Colonic mucosa (tissue), 4 donors: ENCODE measurements around the gene EPB41L2. TPM values are rescaled to one million over a fixed set of nuclear protein-coding genes. Genes with fewer than 3 reads are reported as not detected.
"Not testable (repeated sequence)": the region's sequence is repeated elsewhere in the genome, so short reads cannot be mapped to it uniquely, and the experiment has no call there.

Source experiments
- DNase-seq: peaks from one replicate; pipeline ENCODE4 v3.0.0-alpha.2; 2020
- H3K27ac ChIP-seq: fragments of 200-600 bp; one replicate; pipeline ENCODE4 v1.8.0; 2021
- H3K27me3 ChIP-seq: fragments of 200-600 bp; one replicate; pipeline ENCODE4 v1.8.0; 2021
- H3K36me3 ChIP-seq: fragments of 200-600 bp; one replicate; pipeline ENCODE4 v1.8.0; 2021
- H3K4me1 ChIP-seq: fragments of 200-600 bp; one replicate; pipeline ENCODE4 v1.8.0; 2021; ENCODE audit warnings: mild to moderate bottlenecking
- H3K4me3 ChIP-seq: fragments of 200-600 bp; one replicate; pipeline ENCODE4 v1.8.0; 2021
- H3K9ac ChIP-seq, 2 donors: one replicate each; pipeline ENCODE4 v1.7.0; 2013; ENCODE audit warnings: control low read depth in 2 of 2, low read depth in 2 of 2, low read length in 2 of 2
- H3K9me3 ChIP-seq: fragments of 200-600 bp; one replicate; pipeline ENCODE4 v1.8.0; 2021
- CTCF ChIP-seq: fragments of 200-600 bp; IDR thresholded peaks from one replicate; pipeline ENCODE4 v1.8.0; 2022; ENCODE audit warnings: antibody characterized with exemption, mild to moderate bottlenecking
- intact Hi-C: fragments of 100-400 bp; cut with DNase I; formaldehyde crosslinking; loops from one replicate; pipeline ENCODE4 v1.14.1; 2022
- total RNA-seq, 2 donors: library from RNA; stranded (reverse); fragmentation: NEBNext Ultra II Directional in 1 of 2; extraction: Animal tissue kit (Norgen Biotek cat#: 25700) in 1 of 2; gene quantifications; one replicate each; pipeline ENCODE4 v1.2.1, GENCODE V29; 2021
- donor health status: healthy.
- donor health status: DM: no; HTN: no; CAD: no.
- donor health status: DM: no; HTN: no; CAD: no.

EPB41L2 gene
- total RNA-seq, 2 donors from 2014 or later: 106 to 113 TPM

GRCh38 chr6:131009790-131010189 lies 53.3 kb downstream of the EPB41L2 start:
- H3K4me3 ChIP-seq: no peak overlapping the region
- no peak for TF ChIP-seq CTCF
- H3K9ac ChIP-seq: no peak overlapping the region
- no peak overlapping the region for H3K27ac ChIP-seq
- no peaks in the 10 kb centered on the region for H3K27me3 ChIP-seq
- intact Hi-C loops: no loop called here
- no peak for DNase-seq
- no peaks in the 10 kb centered on the region for H3K36me3 ChIP-seq
- H3K4me1 ChIP-seq: no peaks in the 10 kb centered on the region
- H3K9me3 ChIP-seq: peaks cover 6% of the 10 kb centered on the region

- H3K9me3 ChIP-seq, H3K4me3 ChIP-seq, H3K9ac ChIP-seq, H3K36me3 ChIP-seq, H3K27ac ChIP-seq, H3K4me1 ChIP-seq, DNase-seq, H3K27me3 ChIP-seq, intact Hi-C loops: not testable (repeated sequence)
These were observed 54.1 kb downstream of the EPB41L2 start for GRCh38 chr6:131008965-131009364.

DNA sequence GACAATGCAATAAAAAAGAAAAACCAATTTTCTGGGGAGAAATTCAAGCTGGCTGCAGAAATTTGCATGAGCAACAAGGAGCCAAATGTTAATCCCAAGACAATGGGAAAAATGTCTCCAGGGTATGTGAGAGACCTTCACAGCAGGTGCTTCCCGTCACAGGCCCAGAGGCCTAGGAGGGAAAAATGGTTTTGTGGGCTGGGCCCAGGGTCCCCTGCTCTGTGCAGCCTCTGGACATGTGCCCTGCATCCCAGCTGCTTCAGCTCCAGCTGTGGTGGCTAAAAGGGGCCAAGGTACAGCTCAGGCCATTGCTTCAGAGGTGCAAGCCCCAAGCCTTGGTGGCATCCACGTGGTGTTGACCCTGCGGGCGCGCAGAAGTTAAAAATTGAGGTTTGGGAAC lies 55.1 kb downstream of the EPB41L2 start:
- H3K36me3 ChIP-seq, intact Hi-C loops, H3K4me3 ChIP-seq, H3K27me3 ChIP-seq, H3K4me1 ChIP-seq, H3K9ac ChIP-seq, H3K27ac ChIP-seq, H3K9me3 ChIP-seq, DNase-seq: not testable (repeated sequence)

GRCh38 chr6:131007286-131007685 lies 55.8 kb downstream of the EPB41L2 start:
- H3K27me3 ChIP-seq: no peaks in the 10 kb centered on the region
- peaks cover 6% of the 10 kb centered on the region for H3K9me3 ChIP-seq
- H3K27ac ChIP-seq: no peak overlapping the region
- no peaks in the 10 kb centered on the region for H3K36me3 ChIP-seq
- H3K9ac ChIP-seq: no peak overlapping the region
- H3K4me1 ChIP-seq: no peaks in the 10 kb centered on the region
- DNase-seq: no peak
- TF ChIP-seq CTCF: no peak
- H3K4me3 ChIP-seq: no peak overlapping the region
- intact Hi-C loops: no loop called here

- TF ChIP-seq CTCF: no peak
- no peak overlapping the region for H3K9ac ChIP-seq
- H3K9me3 ChIP-seq: peaks cover 6% of the 10 kb centered on the region
- no peaks in the 10 kb centered on the region for H3K36me3 ChIP-seq
- no peak overlapping the region for H3K4me3 ChIP-seq
- intact Hi-C loops: no loop called here
- DNase-seq: no peak
- no peak overlapping the region for H3K27ac ChIP-seq
- no peaks in the 10 kb centered on the region for H3K4me1 ChIP-seq
- no peaks in the 10 kb centered on the region for H3K27me3 ChIP-seq
These were observed 57.5 kb downstream of the EPB41L2 start for GRCh38 chr6:131005439-131006016.

GRCh38 chr6:131004936-131005335 lies 58.1 kb downstream of the EPB41L2 start:
- no peaks in the 10 kb centered on the region for H3K27me3 ChIP-seq
- no peak for TF ChIP-seq CTCF
- no peak overlapping the region for H3K9ac ChIP-seq
- intact Hi-C loops: no loop called here
- no peaks in the 10 kb centered on the region for H3K4me1 ChIP-seq
- H3K9me3 ChIP-seq: peaks cover 6% of the 10 kb centered on the region
- DNase-seq: no peak
- no peaks in the 10 kb centered on the region for H3K36me3 ChIP-seq
- H3K27ac ChIP-seq: no peak overlapping the region
- H3K4me3 ChIP-seq: no peak overlapping the region
